Measurements from ENCODE around the gene LANCL1. TPM values are rescaled to one million over a fixed set of nuclear protein-coding genes. Genes with fewer than 3 reads are reported as not detected.
A peak's percentile ranks its signal among the peaks of the same experiment; 100 is the strongest.

The LANCL1 gene
- 25.3 TPM for polyA plus RNA-seq (2013, experiment 1 of 2)
- 35.5 TPM for polyA plus RNA-seq (2013, experiment 2 of 2)

DNA sequence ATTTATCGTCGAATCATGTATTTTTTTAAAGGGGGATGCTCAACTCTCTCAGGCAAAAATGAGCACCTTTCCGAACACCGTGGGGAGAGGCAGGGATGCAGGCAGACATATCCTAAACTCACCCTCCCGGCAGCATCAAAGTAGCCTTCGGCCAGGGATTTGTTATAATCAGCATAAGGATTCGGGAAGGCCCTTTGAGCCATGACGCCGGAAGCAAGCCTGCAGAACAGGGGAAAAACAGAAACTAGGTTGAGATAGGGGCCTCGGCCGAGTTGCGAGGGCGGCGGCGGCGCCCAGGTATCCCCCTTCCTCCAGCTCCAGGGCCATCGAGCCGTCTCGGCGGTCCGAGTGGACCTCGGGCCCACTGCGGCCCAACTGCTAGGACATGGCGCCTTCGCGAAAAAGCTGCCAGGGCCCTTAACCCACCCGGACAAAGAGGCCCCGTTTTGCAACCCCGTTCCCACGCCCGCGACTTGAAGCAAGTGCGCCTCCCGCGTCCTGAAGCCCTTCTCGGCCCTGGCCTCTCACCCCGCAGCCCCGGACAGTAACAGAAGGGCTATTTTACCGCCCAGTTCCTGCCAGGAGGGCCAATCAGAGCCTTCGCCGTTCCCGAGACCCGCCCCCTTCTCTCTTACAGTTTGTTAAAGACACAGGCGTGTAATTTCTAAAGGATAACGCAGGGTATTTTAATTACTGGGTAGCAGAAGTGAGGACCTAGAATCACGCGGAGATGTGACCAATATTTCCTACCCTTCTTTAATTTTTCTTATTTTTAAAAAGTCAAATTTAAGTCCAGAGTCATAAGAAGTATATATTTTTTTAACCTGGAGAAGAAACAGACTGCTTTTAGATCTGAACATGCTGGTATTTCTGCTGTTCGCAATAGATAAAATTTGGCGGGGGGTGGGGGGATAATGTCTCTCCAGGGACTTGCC, at the start of gene LANCL1:
Gene LANCL1, minus strand, starts transcription at position 566 of the 935 bp plus-strand sequence. Its CDS starts 363 bp downstream, at position 203.
- 2% methylated on average over 41 of the region's 49 CpGs for WGBS
- Histone ChIP-seq H3K36me3 (ENCODE audit: insufficient read depth, low read length) (peaks cover 26% of the 10 kb centered on the region), H3K9ac (ENCODE audit: low read depth, low read length) (peak within 1 kb of the TSS; percentile 83), H3K27ac (ENCODE audit: low read depth, low read length) (no peak within 1 kb of the TSS; the same call in 1 of the 2 replicates), H3K9me3 (ENCODE audit: insufficient read depth, low read depth, low read length) (no peaks in the 10 kb centered on the region), H3K4me1 (ENCODE audit: insufficient read depth, low read length) (peaks cover 16% of the 10 kb centered on the region), H3K27me3 (ENCODE audit: insufficient read depth, low read length) (no peaks in the 10 kb centered on the region), H3K4me3 (ENCODE audit: low read length) (peak within 1 kb of the TSS; percentile 90)

DNA sequence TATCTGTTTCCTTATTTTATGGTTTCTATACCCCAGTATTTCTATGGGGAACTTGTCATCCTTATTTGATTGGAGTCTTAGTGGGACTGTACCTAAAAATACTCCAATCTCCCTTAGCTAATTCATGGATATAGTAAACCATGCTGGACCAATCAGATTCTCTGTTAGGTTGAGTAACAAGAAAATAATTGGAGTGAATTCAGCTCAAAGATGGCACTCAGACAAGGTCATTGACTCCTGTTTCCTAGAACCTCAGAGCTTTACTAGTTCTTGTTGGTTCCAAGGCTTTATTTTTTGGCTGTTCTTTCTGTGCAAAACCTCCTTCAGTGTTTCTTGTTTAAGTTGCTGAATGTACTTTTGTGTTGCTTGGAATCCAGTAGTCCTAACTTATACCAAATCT, 48.0 kb upstream of the LANCL1 start:
- Histone ChIP-seq H3K36me3 (ENCODE audit: insufficient read depth, low read length) (no peaks in the 10 kb centered on the region), H3K9ac (ENCODE audit: low read depth, low read length) (no peak overlapping the region), H3K27ac (ENCODE audit: low read depth, low read length) (no peak overlapping the region), H3K4me1 (ENCODE audit: insufficient read depth, low read length) (peaks cover 11% of the 10 kb centered on the region), H3K9me3 (ENCODE audit: insufficient read depth, low read depth, low read length) (no peaks in the 10 kb centered on the region), H3K4me3 (ENCODE audit: low read length) (no peak overlapping the region), H3K27me3 (ENCODE audit: insufficient read depth, low read length) (no peaks in the 10 kb centered on the region)

- no peak overlapping the region for H3K9ac ChIP-seq (ENCODE audit: low read depth, low read length)
- no peaks in the 10 kb centered on the region for H3K27me3 ChIP-seq (ENCODE audit: insufficient read depth, low read length)
- H3K4me3 ChIP-seq (ENCODE audit: low read length): no peak overlapping the region
- no peaks in the 10 kb centered on the region for H3K9me3 ChIP-seq (ENCODE audit: insufficient read depth, low read depth, low read length)
- 90% methylated on average over 4 of the region's 4 CpGs for WGBS
- no peak overlapping the region for H3K27ac ChIP-seq (ENCODE audit: low read depth, low read length)
- peaks cover 5% of the 10 kb centered on the region for H3K4me1 ChIP-seq (ENCODE audit: insufficient read depth, low read length)
- no peaks in the 10 kb centered on the region for H3K36me3 ChIP-seq (ENCODE audit: insufficient read depth, low read length)
These were observed 47.2 kb upstream of the LANCL1 start for GRCh38 chr2:210523650-210524289.

DNA sequence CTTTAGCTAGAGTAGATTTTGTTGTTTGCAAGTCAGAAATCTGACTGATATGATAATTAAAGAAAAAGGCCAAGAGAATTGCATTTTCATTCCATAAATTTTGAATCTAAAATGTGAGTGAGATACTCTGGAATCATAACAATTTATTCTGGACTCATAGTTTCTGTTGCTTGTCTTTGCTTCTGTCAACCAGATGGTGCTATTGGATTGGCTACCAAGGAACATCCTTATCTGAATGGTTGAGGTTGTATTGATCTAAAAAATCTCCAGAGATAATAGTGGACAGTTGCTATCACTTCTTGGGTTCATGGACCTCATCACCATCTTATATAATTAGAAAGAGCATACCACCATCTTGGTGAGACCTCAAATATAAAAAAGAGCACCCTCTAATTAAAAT, 45.8 kb upstream of the LANCL1 start:
- Histone ChIP-seq H3K9ac (ENCODE audit: low read depth, low read length) (no peak overlapping the region), H3K27ac (ENCODE audit: low read depth, low read length) (no peak overlapping the region)

DNA sequence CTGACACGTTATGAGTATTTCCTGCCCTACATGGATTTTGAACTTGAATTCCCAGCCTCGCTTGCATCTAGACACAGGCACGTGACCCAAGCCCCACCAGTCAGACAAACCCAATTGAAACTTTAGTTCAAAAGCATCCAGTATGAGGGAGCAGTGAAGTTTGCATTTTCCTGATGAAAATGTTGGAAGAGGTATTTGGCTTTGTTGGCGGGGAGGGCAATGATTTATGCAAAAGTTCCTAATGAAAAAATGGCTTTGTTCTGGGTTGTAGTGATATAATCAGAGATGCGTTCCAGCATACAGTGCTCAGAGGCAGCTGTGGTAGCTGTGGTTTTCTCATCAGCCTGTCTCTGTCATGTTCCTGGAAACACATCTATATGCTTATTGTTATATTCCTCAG, 43.0 kb upstream of the LANCL1 start:
- WGBS: 94% methylated on average over 5 of the region's 5 CpGs
- H3K9me3 ChIP-seq (ENCODE audit: insufficient read depth, low read depth, low read length): no peaks in the 10 kb centered on the region
- H3K36me3 ChIP-seq (ENCODE audit: insufficient read depth, low read length): no peaks in the 10 kb centered on the region
- H3K4me1 ChIP-seq (ENCODE audit: insufficient read depth, low read length): no peaks in the 10 kb centered on the region
- no peak overlapping the region for H3K27ac ChIP-seq (ENCODE audit: low read depth, low read length)
- no peak overlapping the region for H3K4me3 ChIP-seq (ENCODE audit: low read length)
- H3K27me3 ChIP-seq (ENCODE audit: insufficient read depth, low read length): no peaks in the 10 kb centered on the region
- no peak overlapping the region for H3K9ac ChIP-seq (ENCODE audit: low read depth, low read length)

More for the DNA sequence above, 45.8 kb upstream of the LANCL1 start:
- Histone ChIP-seq H3K27me3 (ENCODE audit: insufficient read depth, low read length) (no peaks in the 10 kb centered on the region), H3K9me3 (ENCODE audit: insufficient read depth, low read depth, low read length) (no peaks in the 10 kb centered on the region), H3K4me1 (ENCODE audit: insufficient read depth, low read length) (peaks cover 4% of the 10 kb centered on the region; the same call in 1 of the 2 replicates), H3K36me3 (ENCODE audit: insufficient read depth, low read length) (no peaks in the 10 kb centered on the region), H3K4me3 (ENCODE audit: low read length) (no peak overlapping the region)

DNA sequence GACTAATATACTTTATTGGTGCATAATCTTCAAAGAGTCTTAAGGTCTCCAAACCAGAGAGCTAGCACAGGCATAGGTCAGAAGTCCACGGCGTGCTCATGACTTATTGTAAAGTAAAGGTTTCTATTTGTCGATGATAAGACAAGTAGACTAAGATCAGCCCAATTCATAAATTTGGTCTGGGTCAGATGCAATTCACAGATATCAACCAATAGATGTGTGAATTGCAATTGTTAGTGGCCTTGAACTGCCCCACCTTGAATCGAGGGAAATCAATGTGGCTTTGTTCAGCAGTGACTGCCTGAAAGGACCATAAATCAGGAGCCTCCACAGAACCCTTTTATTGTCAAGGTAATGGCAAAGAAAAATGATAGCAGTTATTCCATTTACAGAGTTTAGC, 40.7 kb upstream of the LANCL1 start:
- no peaks in the 10 kb centered on the region for H3K36me3 ChIP-seq (ENCODE audit: insufficient read depth, low read length)
- H3K27ac ChIP-seq (ENCODE audit: low read depth, low read length): no peak overlapping the region
- H3K9me3 ChIP-seq (ENCODE audit: insufficient read depth, low read depth, low read length): no peaks in the 10 kb centered on the region
- no peaks in the 10 kb centered on the region for H3K4me1 ChIP-seq (ENCODE audit: insufficient read depth, low read length)
- H3K4me3 ChIP-seq (ENCODE audit: low read length): no peak overlapping the region
- WGBS: 94% methylated on average over 4 of the region's 4 CpGs
- H3K9ac ChIP-seq (ENCODE audit: low read depth, low read length): no peak overlapping the region
- H3K27me3 ChIP-seq (ENCODE audit: insufficient read depth, low read length): no peaks in the 10 kb centered on the region

- WGBS: 47% methylated on average over 2 of the region's 2 CpGs
- Histone ChIP-seq H3K9me3 (ENCODE audit: insufficient read depth, low read depth, low read length) (no peaks in the 10 kb centered on the region), H3K4me3 (ENCODE audit: low read length) (no peak overlapping the region)
These were observed 39.4 kb upstream of the LANCL1 start for GRCh38 chr2:210515911-210516310.

DNA sequence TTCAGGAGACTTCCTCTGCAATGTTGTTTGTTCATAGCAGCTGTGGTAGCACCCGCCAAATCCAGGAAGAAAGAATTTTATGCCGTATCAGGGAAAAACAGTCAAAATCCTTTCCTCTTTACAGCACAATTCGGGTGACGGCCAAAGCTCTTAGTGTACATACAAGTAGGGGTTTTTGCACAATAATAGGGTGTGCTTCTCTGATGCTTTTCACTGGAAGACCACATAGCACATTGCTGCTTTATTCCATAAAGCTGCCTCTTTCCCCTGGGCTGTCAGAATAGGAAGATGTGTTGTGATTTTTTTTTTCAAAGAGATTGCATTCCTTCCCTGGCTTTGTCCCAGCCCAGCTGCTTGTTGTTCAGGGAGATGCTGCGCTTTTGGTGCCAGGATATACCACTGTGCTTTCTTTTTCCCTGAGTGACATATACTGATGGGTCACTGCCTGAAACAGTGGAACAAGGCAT, 27.2 kb upstream of the LANCL1 start:
- WGBS: 98% methylated on average over 5 of the region's 5 CpGs
- Histone ChIP-seq H3K9me3 (ENCODE audit: insufficient read depth, low read depth, low read length) (peaks cover 16% of the 10 kb centered on the region), H3K27ac (ENCODE audit: low read depth, low read length) (no peak overlapping the region), H3K27me3 (ENCODE audit: insufficient read depth, low read length) (no peaks in the 10 kb centered on the region), H3K9ac (ENCODE audit: low read depth, low read length) (no peak overlapping the region), H3K36me3 (ENCODE audit: insufficient read depth, low read length) (no peaks in the 10 kb centered on the region), H3K4me3 (ENCODE audit: low read length) (no peak overlapping the region), H3K4me1 (ENCODE audit: insufficient read depth, low read length) (0 out of 2 replicates have a peak, but pooled peaks cover 2% of the 10 kb centered on the region)

More at GRCh38 chr2:210515911-210516310, 39.4 kb upstream of the LANCL1 start:
- H3K9ac ChIP-seq (ENCODE audit: low read depth, low read length): no peak overlapping the region
- no peaks in the 10 kb centered on the region for H3K27me3 ChIP-seq (ENCODE audit: insufficient read depth, low read length)
- no peak overlapping the region for H3K27ac ChIP-seq (ENCODE audit: low read depth, low read length)
- H3K4me1 ChIP-seq (ENCODE audit: insufficient read depth, low read length): no peaks in the 10 kb centered on the region
- H3K36me3 ChIP-seq (ENCODE audit: insufficient read depth, low read length): no peaks in the 10 kb centered on the region

DNA sequence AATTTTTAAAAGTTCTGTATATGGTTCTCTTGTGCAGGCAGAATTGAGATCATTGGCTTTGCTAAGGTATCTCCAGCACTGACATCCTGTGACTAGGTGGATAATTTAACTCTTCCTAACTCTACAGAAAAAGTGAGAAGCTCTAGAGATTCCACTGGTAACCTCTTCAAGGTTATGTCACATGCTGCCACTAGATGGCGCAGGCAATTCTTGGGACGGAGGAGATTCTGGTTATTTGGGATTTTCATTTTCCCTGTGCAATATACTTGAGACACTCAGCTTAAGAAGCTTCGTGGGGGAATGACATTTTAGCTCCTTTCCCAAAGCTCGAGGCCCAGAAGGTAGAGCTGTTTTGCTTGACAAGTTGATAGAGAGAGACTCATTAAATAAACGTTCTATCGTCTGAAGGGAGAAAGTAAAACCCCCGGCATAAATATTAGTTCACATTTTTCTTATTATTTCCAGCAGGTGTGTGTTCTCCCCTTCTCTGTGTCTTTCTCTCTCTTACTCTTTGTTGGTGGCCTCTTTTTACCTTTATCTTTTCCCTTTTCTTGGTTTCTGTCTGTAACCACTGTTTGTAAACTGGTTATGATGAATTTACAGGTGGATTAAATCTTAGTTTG, 26.6 kb upstream of the LANCL1 start:
- H3K27me3 ChIP-seq (ENCODE audit: insufficient read depth, low read length): no peaks in the 10 kb centered on the region
- no peak overlapping the region for H3K9ac ChIP-seq (ENCODE audit: low read depth, low read length)
- no peak overlapping the region for H3K27ac ChIP-seq (ENCODE audit: low read depth, low read length)
- WGBS: 47% methylated on average over 7 of the region's 7 CpGs
- no peaks in the 10 kb centered on the region for H3K36me3 ChIP-seq (ENCODE audit: insufficient read depth, low read length)
- H3K9me3 ChIP-seq (ENCODE audit: insufficient read depth, low read depth, low read length): peaks cover 16% of the 10 kb centered on the region
- 0 out of 2 replicates have a peak, but pooled peaks cover 2% of the 10 kb centered on the region for H3K4me1 ChIP-seq (ENCODE audit: insufficient read depth, low read length)
- H3K4me3 ChIP-seq (ENCODE audit: low read length): no peak overlapping the region

GRCh38 chr2:210496512-210496911, 20.0 kb upstream of the LANCL1 start:
- WGBS: 80% methylated on average over 2 of the region's 3 CpGs
- no peak overlapping the region for H3K9ac ChIP-seq (ENCODE audit: low read depth, low read length)
- H3K9me3 ChIP-seq (ENCODE audit: insufficient read depth, low read depth, low read length): no peaks in the 10 kb centered on the region
- H3K27me3 ChIP-seq (ENCODE audit: insufficient read depth, low read length): no peaks in the 10 kb centered on the region
- H3K4me1 ChIP-seq (ENCODE audit: insufficient read depth, low read length): no peaks in the 10 kb centered on the region
- no peak overlapping the region for H3K27ac ChIP-seq (ENCODE audit: low read depth, low read length)
- no peaks in the 10 kb centered on the region for H3K36me3 ChIP-seq (ENCODE audit: insufficient read depth, low read length)
- H3K4me3 ChIP-seq (ENCODE audit: low read length): no peak overlapping the region

DNA sequence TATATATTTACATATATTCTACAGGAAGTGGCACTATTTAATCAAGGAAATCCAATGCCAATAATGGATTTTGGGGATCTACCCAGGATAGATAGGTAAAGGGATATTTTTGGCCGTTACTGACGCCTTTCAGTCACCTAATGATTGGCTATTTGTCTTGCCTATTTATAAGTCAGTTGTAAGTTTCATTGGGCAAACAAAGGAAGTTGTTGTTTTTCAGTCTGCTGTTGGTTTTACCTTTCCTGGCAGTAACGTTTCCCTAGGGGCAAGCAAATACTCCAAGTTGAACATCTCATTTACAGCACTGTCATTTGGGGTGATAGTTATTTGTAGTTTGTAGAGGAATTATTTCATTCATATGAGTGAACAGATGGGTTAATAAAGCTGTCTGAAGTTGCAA, 17.0 kb upstream of the LANCL1 start:
- Histone ChIP-seq H3K9me3 (ENCODE audit: insufficient read depth, low read depth, low read length) (no peaks in the 10 kb centered on the region), H3K36me3 (ENCODE audit: insufficient read depth, low read length) (no peaks in the 10 kb centered on the region), H3K4me3 (ENCODE audit: low read length) (no peak overlapping the region), H3K27ac (ENCODE audit: low read depth, low read length) (no peak overlapping the region), H3K27me3 (ENCODE audit: insufficient read depth, low read length) (no peaks in the 10 kb centered on the region), H3K9ac (ENCODE audit: low read depth, low read length) (no peak overlapping the region), H3K4me1 (ENCODE audit: insufficient read depth, low read length) (no peaks in the 10 kb centered on the region)
- WGBS: 90% methylated on average over 3 of the region's 3 CpGs
